Aorta (tissue), 5 donors: Measurements from ENCODE around the gene LUM. TPM values are rescaled to one million over a fixed set of nuclear protein-coding genes. Genes with fewer than 3 reads are reported as not detected.

Source experiments
- ATAC-seq: fragments of 200-7000 bp; cut with Tn5 transposase; one replicate; pipeline ENCODE4 v1.9.1; 2022; ENCODE audit warnings: moderate library complexity; ENCODE audit not compliant: low FRiP score
- DNase-seq, 2 donors: peaks; one replicate each; pipeline ENCODE4 v3.0.0-alpha.2; 2020
- H3K27ac ChIP-seq, 2 donors: one replicate each; pipeline ENCODE4 v1.5.1; 2013; ENCODE audit warnings: low read length in 2 of 2, mild to moderate bottlenecking in 2 of 2, moderate library complexity in 2 of 2, control low read depth in 1 of 2, inconsistent platforms in 1 of 2, low read depth in 1 of 2
- H3K27me3 ChIP-seq, 2 donors: one replicate each; pipeline ENCODE4 v1.6.1; 2013; ENCODE audit warnings: control low read depth in 1 of 2, low read length in 1 of 2, mild to moderate bottlenecking in 1 of 2, moderate library complexity in 1 of 2; ENCODE audit not compliant: insufficient read depth in 2 of 2, control insufficient read depth in 1 of 2
- H3K36me3 ChIP-seq, 2 donors: one replicate each; pipeline ENCODE4 v1.6.1; 2013; ENCODE audit warnings: control low read depth in 1 of 2, low read length in 1 of 2, mild to moderate bottlenecking in 1 of 2; ENCODE audit not compliant: insufficient read depth in 2 of 2, control insufficient read depth in 1 of 2
- H3K4me1 ChIP-seq, 2 donors: one replicate each; pipeline ENCODE4 v1.6.1; 2013; ENCODE audit warnings: low read length in 2 of 2, control low read depth in 1 of 2, mild to moderate bottlenecking in 1 of 2, moderate library complexity in 1 of 2; ENCODE audit not compliant: insufficient read depth in 2 of 2, control insufficient read depth in 1 of 2
- H3K4me3 ChIP-seq, 2 donors: one replicate each; pipeline ENCODE4 v1.5.1; 2013; ENCODE audit warnings: low read length in 2 of 2, control low read depth in 1 of 2, mild to moderate bottlenecking in 1 of 2
- H3K9me3 ChIP-seq: one replicate; pipeline ENCODE4 v1.6.1; 2013; ENCODE audit warnings: mild to moderate bottlenecking, low read length; ENCODE audit not compliant: control insufficient read depth
- WGBS, 2 donors: extraction: QIAGEN DNeasy Blood & Tissue Kit; methylation state at CpG; one replicate each; pipeline ENCODE4 v1.1.7; 2013; 5-methylcytosine and 5-hydroxymethylcytosine counted together
- intact Hi-C, 2 donors: fragments of 100-400 bp; cut with DNase I; formaldehyde crosslinking; loops; one replicate each; pipeline versions ENCODE4 v1.14.2 to v1.15.0; 2022
- polyA plus RNA-seq, 2 donors: library from polyadenylated mRNA; stranded (reverse); fragments of 200-250 nt; gene quantifications; one replicate each; pipeline ENCODE4 v1.2.3, GENCODE V29; 2013
- total RNA-seq, 2 donors: library from RNA; stranded (reverse); fragmentation: NEBNext Ultra II Directional; extraction: Animal tissue kit (Norgen Biotek cat#: 25700); gene quantifications; one replicate each; pipeline ENCODE4 v1.2.1, GENCODE V29; 2021
- donor health status: healthy with polysubstance abuse.
- donor health status: Bipolar disorder and iron deficiency.
- donor health status: DM: no; HTN: no; CAD: no.
- donor health status: DM: no; HTN: no; CAD: no.
- donor health status: DM: yes; HTN: yes; CAD: no.

The LUM gene
- total and polyA plus RNA-seq, 4 donors: 92.4 to 628 (median 221) TPM

- Histone ChIP-seq H3K27me3 (no peaks in the 10 kb centered on the region), H3K9me3 (no peaks in the 10 kb centered on the region), H3K36me3 (no peaks in the 10 kb centered on the region), H3K4me1 (peaks cover 0 to 6% of the 10 kb centered on the region in 2 donors), H3K4me3 (no peak overlapping the region), H3K27ac (no peak overlapping the region)
- 30 to 33% methylated on average over 2 of the region's 2 CpGs for WGBS, 2 donors
- no peak for DNase-seq
- no peak for ATAC-seq
- intact Hi-C loops: no loop called here
Measured at GRCh38 chr12:91139286-91139685, 28.0 kb upstream of the LUM start.

- Histone ChIP-seq H3K4me3 (no peak overlapping the region), H3K4me1 (peaks cover 0 to 6% of the 10 kb centered on the region in 2 donors), H3K9me3 (no peaks in the 10 kb centered on the region), H3K36me3 (no peaks in the 10 kb centered on the region), H3K27ac (no peak overlapping the region), H3K27me3 (no peaks in the 10 kb centered on the region)
- WGBS, 2 donors: 0 to 9% methylated on average over 1 of the region's 1 CpG
- peak; percentile 21 for ATAC-seq
- DNase-seq: peak in 1 of 2 donors; percentile 47
- intact Hi-C loops: no loop called here
Measured at GRCh38 chr12:91138337-91138920, 27.1 kb upstream of the LUM start.

- ATAC-seq: no peak
- intact Hi-C loops: no loop called here
- WGBS, 2 donors: 88 to 93% methylated on average over 1 of the region's 1 CpG
- Histone ChIP-seq H3K36me3 (no peaks in the 10 kb centered on the region), H3K27me3 (no peaks in the 10 kb centered on the region), H3K27ac (no peak overlapping the region), H3K9me3 (no peaks in the 10 kb centered on the region), H3K4me3 (no peak overlapping the region), H3K4me1 (no peaks in the 10 kb centered on the region)
- DNase-seq: no peak
Measured at GRCh38 chr12:91133871-91134270, 22.6 kb upstream of the LUM start.

- intact Hi-C loops: no loop called here
- H3K4me3 ChIP-seq: no peak overlapping the region
- ATAC-seq (no peak), DNase-seq (no peak)
- WGBS, 2 donors: 93 to 94% methylated on average over 2 of the region's 2 CpGs
- H3K27ac ChIP-seq: no peak overlapping the region
- H3K36me3 ChIP-seq: no peaks in the 10 kb centered on the region
- no peaks in the 10 kb centered on the region for H3K27me3 ChIP-seq
- no peaks in the 10 kb centered on the region for H3K9me3 ChIP-seq
- H3K4me1 ChIP-seq: no peaks in the 10 kb centered on the region
Measured at GRCh38 chr12:91129662-91130362, 18.5 kb upstream of the LUM start.

- intact Hi-C loops: no loop called here
- Histone ChIP-seq H3K9me3 (no peaks in the 10 kb centered on the region), H3K27ac (no peak overlapping the region), H3K4me1 (no peaks in the 10 kb centered on the region), H3K4me3 (no peak overlapping the region), H3K27me3 (no peaks in the 10 kb centered on the region), H3K36me3 (no peaks in the 10 kb centered on the region)
- ATAC-seq (no peak), DNase-seq (no peak)
- 90 to 96% methylated on average over 3 of the region's 3 CpGs for WGBS, 2 donors
Measured at GRCh38 chr12:91127751-91128150, 16.5 kb upstream of the LUM start.

GRCh38 chr12:91127306-91127705 lies 16.0 kb upstream of the LUM start:
- H3K27me3 ChIP-seq: no peaks in the 10 kb centered on the region
- H3K27ac ChIP-seq: no peak overlapping the region
- no peak overlapping the region for H3K4me3 ChIP-seq
- no peak for DNase-seq
- intact Hi-C loops: no loop called here
- H3K36me3 ChIP-seq: no peaks in the 10 kb centered on the region
- no peak for ATAC-seq
- H3K9me3 ChIP-seq: no peaks in the 10 kb centered on the region
- 83 to 87% methylated on average over 2 of the region's 2 CpGs for WGBS, 2 donors
- no peaks in the 10 kb centered on the region for H3K4me1 ChIP-seq

- H3K27ac ChIP-seq: no peak overlapping the region
Measured at GRCh38 chr12:91126516-91126915, 15.2 kb upstream of the LUM start.

GRCh38 chr12:91123236-91123916 lies 12.1 kb upstream of the LUM start:
- intact Hi-C loops: no loop called here
- Histone ChIP-seq H3K4me1 (no peaks in the 10 kb centered on the region), H3K36me3 (no peaks in the 10 kb centered on the region), H3K27ac (no peak overlapping the region), H3K4me3 (no peak overlapping the region), H3K27me3 (no peaks in the 10 kb centered on the region), H3K9me3 (no peaks in the 10 kb centered on the region)
- DNase-seq (no peak), ATAC-seq (no peak)
- WGBS, 2 donors: 73 to 77% methylated on average over 5 of the region's 5 CpGs

More at GRCh38 chr12:91126516-91126915, 15.2 kb upstream of the LUM start:
- no peak for ATAC-seq
- Histone ChIP-seq H3K27me3 (no peaks in the 10 kb centered on the region), H3K4me3 (no peak overlapping the region), H3K36me3 (no peaks in the 10 kb centered on the region), H3K4me1 (no peaks in the 10 kb centered on the region), H3K9me3 (no peaks in the 10 kb centered on the region)
- 12 to 16% methylated on average over 1 of the region's 1 CpG for WGBS, 2 donors
- peak in 1 of 2 donors; percentile 48 for DNase-seq
- intact Hi-C loops: no loop called here

GRCh38 chr12:91120781-91121180 lies 9.5 kb upstream of the LUM start:
- H3K4me1 ChIP-seq: no peaks in the 10 kb centered on the region
- H3K36me3 ChIP-seq: no peaks in the 10 kb centered on the region
- H3K27ac ChIP-seq: no peak overlapping the region
- no peaks in the 10 kb centered on the region for H3K9me3 ChIP-seq
- no peaks in the 10 kb centered on the region for H3K27me3 ChIP-seq
- ATAC-seq (no peak), DNase-seq (no peak)
- intact Hi-C loops: no loop called here
- H3K4me3 ChIP-seq: no peak overlapping the region
